SJSA1 (cell line): Measurements from ENCODE around the gene EEPD1. TPM values are rescaled to one million over a fixed set of nuclear protein-coding genes. Genes with fewer than 3 reads are reported as not detected.
"Not testable (repeated sequence)": the region's sequence is repeated elsewhere in the genome, so short reads cannot be mapped to it uniquely, and the experiment has no call there.

ENCODE experiments used
- DNase-seq, 2 experiments: peaks; one replicate each; pipeline ENCODE4 v3.0.0-alpha.2; 2015 to 2020; ENCODE audit warnings: low spot score in 2 of 2, low read depth in 1 of 2
- H3K27ac ChIP-seq: fragments of 250-450 bp; sonication (Bioruptor Pico); 2 replicates; pipeline ENCODE4 v1.5.1; 2020; ENCODE audit warnings: mild to moderate bottlenecking, moderate library complexity
- H3K27me3 ChIP-seq: fragments of 250-450 bp; sonication (Bioruptor Pico); replicated peaks from 2 replicates; pipeline ENCODE4 v1.5.1; 2020; ENCODE audit warnings: mild to moderate bottlenecking, moderate library complexity
- H3K36me3 ChIP-seq: fragments of 250-450 bp; sonication (Bioruptor Pico); 2 replicates; pipeline ENCODE4 v1.5.1; 2020; ENCODE audit warnings: mild to moderate bottlenecking
- H3K4me1 ChIP-seq: fragments of 250-450 bp; sonication (Bioruptor Pico); replicated peaks from 2 replicates; pipeline ENCODE4 v1.6.1; 2021; ENCODE audit warnings: mild to moderate bottlenecking
- H3K4me3 ChIP-seq: fragments of 250-450 bp; sonication (Bioruptor Pico); 2 replicates; pipeline ENCODE4 v1.5.1; 2020; ENCODE audit warnings: mild to moderate bottlenecking
- H3K9me3 ChIP-seq: fragments of 250-450 bp; sonication (Bioruptor Pico); replicated peaks from 2 replicates; pipeline ENCODE4 v1.5.1; 2020; ENCODE audit warnings: mild to moderate bottlenecking
- total RNA-seq: library from RNA; depleted of rRNA; stranded (reverse); fragments of >200 nt; shearing (Covaris generic); gene quantifications from 2 replicates; pipeline ENCODE4 v1.2.3, GENCODE V29; 2014

The EEPD1 gene
- total RNA-seq, 1 experiment from 2014 or later = 12.4 TPM

- H3K27ac ChIP-seq = peak overlapping the region; percentile 78; the same call in 1 of the 2 replicates
- no peak for DNase-seq
- no peak overlapping the region for H3K4me3 ChIP-seq
- H3K4me1 ChIP-seq = peaks cover 61% of the 10 kb centered on the region
- no peaks in the 10 kb centered on the region for H3K27me3 ChIP-seq
- no peaks in the 10 kb centered on the region for H3K9me3 ChIP-seq
- no peaks in the 10 kb centered on the region for H3K36me3 ChIP-seq
These were observed 34.7 kb upstream of the EEPD1 start for GRCh38 chr7:36118344-36118743.

DNA sequence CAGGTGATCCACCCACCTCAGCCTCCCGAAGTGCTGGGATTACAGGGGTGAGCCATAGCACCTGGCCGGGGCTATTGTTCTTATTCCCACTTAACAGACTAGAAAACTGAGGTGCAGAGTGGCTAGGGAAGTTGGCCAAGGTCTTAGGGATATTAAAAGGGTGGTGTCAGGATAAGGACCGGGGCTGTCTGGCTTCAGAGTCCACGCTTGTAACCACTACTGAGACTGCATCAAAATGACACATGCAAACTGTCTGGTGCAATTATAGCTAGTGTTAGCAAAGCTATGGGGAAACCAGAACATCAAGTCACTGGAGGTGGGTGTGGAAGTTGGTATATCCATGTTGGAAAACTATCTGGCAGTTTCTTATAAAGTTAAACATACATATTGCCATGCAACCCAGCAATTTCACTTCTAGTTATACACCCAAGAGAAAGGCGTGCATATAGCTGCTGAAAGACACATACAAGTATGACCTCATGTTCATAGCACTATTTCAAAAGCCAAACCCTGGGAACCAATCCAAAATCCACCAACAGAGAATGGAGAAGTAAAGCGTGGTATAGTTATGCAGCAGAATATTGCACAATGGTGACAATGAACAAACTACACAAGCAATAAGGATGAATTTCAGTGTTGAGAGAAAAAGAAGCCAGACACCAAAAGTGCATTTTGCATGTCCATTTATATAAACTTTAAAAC, 33.9 kb upstream of the EEPD1 start:
- Histone ChIP-seq H3K27ac (peak overlapping the region; percentile 30; the same call in 1 of the 2 replicates), H3K27me3 (no peaks in the 10 kb centered on the region), H3K36me3 (no peaks in the 10 kb centered on the region), H3K9me3 (no peaks in the 10 kb centered on the region), H3K4me3 (no peak overlapping the region), H3K4me1 (peaks cover 61% of the 10 kb centered on the region)
- DNase-seq = peak in 1 of 2 experiments; percentile 74

- not testable (repeated sequence) for H3K9me3 ChIP-seq, H3K27ac ChIP-seq, DNase-seq, H3K27me3 ChIP-seq, H3K36me3 ChIP-seq, H3K4me3 ChIP-seq
- H3K4me1 ChIP-seq = peaks cover 52% of the 10 kb centered on the region
These were observed 32.9 kb upstream of the EEPD1 start for GRCh38 chr7:36119983-36120646.

- DNase-seq, H3K9me3 ChIP-seq, H3K36me3 ChIP-seq, H3K27ac ChIP-seq, H3K4me3 ChIP-seq, H3K27me3 ChIP-seq: not testable (repeated sequence)
- H3K4me1 ChIP-seq = peaks cover 15% of the 10 kb centered on the region
These were observed 27.4 kb upstream of the EEPD1 start for GRCh38 chr7:36125630-36126029.

DNA sequence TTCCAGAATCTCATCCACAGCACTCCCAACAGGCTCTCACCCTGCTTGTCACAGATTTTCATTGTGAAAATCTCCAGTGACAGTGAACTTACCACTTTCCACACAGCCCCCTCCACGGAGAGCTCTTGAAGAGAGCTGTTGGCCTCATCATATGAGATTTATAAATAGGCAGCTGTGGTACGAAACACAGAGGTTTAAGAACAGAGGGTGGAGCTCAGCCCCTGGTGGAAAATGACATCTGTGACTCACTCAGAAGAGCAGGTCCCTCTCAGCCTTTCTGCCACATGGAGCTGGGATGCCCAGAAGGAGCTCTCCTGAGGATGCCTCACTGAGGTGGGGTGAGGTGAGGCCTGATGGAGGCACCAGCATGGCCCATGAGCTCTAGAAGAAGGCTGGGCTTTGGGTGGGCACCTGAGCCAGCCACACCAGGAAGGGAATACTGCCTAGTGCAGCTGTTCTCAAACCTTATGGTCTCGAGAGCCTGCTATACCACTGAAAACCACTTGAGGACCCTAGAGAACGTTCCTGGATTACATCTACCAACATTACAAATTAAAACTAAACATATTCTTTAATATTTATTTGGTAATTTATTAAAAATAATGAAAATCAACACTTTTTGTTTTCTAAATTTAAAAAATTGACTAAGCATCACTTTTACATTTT, 25.8 kb upstream of the EEPD1 start:
- no peaks in the 10 kb centered on the region for H3K27me3 ChIP-seq

GRCh38 chr7:36128448-36129047, 24.5 kb upstream of the EEPD1 start:
- H3K36me3 ChIP-seq = no peaks in the 10 kb centered on the region
- peak overlapping the region; percentile 86 for H3K27ac ChIP-seq
- no peaks in the 10 kb centered on the region for H3K9me3 ChIP-seq
- no peaks in the 10 kb centered on the region for H3K27me3 ChIP-seq
- peaks cover 19% of the 10 kb centered on the region for H3K4me1 ChIP-seq
- peak overlapping the region; percentile 14; the same call in 1 of the 2 replicates for H3K4me3 ChIP-seq
- peak; percentile 87 to 90 for DNase-seq

More for the DNA sequence above, 25.8 kb upstream of the EEPD1 start:
- H3K36me3 ChIP-seq = no peaks in the 10 kb centered on the region
- H3K4me3 ChIP-seq = no peak overlapping the region
- H3K9me3 ChIP-seq = no peaks in the 10 kb centered on the region
- peak in 1 of 2 experiments; percentile 19 for DNase-seq
- H3K4me1 ChIP-seq = peaks cover 19% of the 10 kb centered on the region
- no peak overlapping the region for H3K27ac ChIP-seq

DNA sequence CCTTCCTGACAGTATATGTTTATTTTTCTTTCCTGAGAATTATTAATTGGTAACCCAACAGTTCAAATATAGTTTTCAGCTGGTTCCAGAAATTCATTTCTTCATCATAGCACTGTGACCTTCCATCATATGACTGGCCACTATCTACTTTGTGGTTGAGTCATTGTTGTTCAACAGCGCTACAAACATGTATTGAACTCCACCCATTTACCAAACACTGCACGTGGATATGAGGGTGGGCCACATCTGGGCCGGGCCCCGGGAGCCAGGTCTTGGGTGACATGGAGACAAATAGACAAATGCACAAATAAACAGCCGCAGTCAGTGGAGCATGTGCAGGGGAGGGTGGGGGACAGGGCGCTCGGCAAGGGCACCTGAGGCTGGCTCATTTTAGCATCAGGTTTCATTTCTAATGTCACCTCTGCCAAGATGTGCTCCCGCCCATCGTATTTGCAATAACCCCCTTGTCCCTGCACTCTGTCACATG, 24.0 kb upstream of the EEPD1 start:
- Histone ChIP-seq H3K36me3 (no peaks in the 10 kb centered on the region), H3K27me3 (no peaks in the 10 kb centered on the region), H3K4me1 (peaks cover 19% of the 10 kb centered on the region), H3K4me3 (peak overlapping the region; percentile 14; the same call in 1 of the 2 replicates), H3K9me3 (no peaks in the 10 kb centered on the region), H3K27ac (peak overlapping the region; percentile 86)
- no peak for DNase-seq

DNA sequence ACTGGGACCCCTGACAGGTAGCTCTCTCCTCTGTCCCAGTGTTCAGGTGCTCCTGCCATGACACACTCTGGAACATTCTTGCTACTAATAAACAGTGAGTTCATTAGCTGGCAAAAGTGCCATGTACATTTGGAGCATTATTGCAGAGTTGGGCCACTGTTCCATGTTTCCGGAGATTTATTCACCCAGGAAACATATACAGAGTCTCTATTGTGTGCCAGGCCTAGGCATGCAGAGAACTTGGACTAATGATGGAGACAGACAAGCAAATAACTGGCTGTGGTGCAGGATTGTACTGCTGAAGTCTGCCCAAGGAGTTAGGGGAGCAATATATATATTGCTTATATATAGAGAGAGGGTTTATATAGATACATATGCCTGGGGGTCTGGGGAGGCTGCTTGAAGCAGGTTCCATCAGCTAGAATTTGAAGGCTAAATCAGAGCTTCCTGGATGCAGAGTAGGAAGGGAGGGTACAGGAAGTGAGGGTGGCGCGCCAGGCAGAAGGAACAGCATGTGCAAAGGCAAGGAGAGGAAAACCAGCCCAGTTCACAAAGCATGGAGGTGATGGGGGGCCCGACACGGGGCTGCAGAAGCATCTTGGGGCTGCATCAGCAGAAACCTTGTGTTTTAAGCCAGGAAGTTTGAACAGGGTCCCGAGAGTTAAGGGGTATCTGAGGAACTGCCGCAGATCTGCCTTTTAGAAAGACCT, 22.7 kb upstream of the EEPD1 start:
- Histone ChIP-seq H3K9me3 (no peaks in the 10 kb centered on the region), H3K4me1 (peaks cover 19% of the 10 kb centered on the region), H3K36me3 (no peaks in the 10 kb centered on the region), H3K27me3 (no peaks in the 10 kb centered on the region), H3K4me3 (no peak overlapping the region), H3K27ac (no peak overlapping the region)
- DNase-seq = no peak

GRCh38 chr7:36131026-36131425, 22.0 kb upstream of the EEPD1 start:
- Histone ChIP-seq H3K27ac (no peak overlapping the region), H3K36me3 (no peaks in the 10 kb centered on the region), H3K27me3 (no peaks in the 10 kb centered on the region), H3K9me3 (no peaks in the 10 kb centered on the region), H3K4me1 (peaks cover 19% of the 10 kb centered on the region), H3K4me3 (no peak overlapping the region)
- peak in 1 of 2 experiments; percentile 3 for DNase-seq

GRCh38 chr7:36131499-36131898, 21.6 kb upstream of the EEPD1 start:
- Histone ChIP-seq H3K4me1 (peaks cover 19% of the 10 kb centered on the region), H3K4me3 (no peak overlapping the region), H3K36me3 (no peaks in the 10 kb centered on the region), H3K9me3 (no peaks in the 10 kb centered on the region), H3K27me3 (no peaks in the 10 kb centered on the region), H3K27ac (no peak overlapping the region)
- no peak for DNase-seq

DNA sequence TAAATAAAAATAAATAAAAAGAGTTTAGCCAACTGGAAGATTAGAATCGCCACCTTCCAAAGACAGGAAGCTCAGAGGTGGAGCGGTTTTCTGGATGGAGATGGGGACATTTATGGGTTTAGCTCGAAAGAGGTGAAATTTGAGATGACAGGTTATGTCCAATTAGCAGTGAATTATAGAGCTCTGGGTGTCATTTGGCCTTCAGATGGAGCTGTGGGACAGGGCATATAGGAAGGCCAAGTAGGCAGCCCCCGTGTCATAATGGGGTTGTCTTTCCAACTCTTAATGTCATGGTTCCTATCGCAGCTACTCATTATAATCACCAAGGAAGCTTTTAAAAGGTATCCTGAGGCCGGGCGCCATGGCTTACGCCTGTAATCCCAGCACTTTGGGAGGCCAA, 21.0 kb upstream of the EEPD1 start:
- Histone ChIP-seq H3K4me1 (peaks cover 19% of the 10 kb centered on the region), H3K27ac (no peak overlapping the region), H3K4me3 (no peak overlapping the region), H3K9me3 (no peaks in the 10 kb centered on the region), H3K27me3 (no peaks in the 10 kb centered on the region), H3K36me3 (no peaks in the 10 kb centered on the region)
- no peak for DNase-seq

GRCh38 chr7:36135700-36136099, 17.4 kb upstream of the EEPD1 start:
- Histone ChIP-seq H3K4me3 (no peak overlapping the region), H3K36me3 (no peaks in the 10 kb centered on the region), H3K9me3 (no peaks in the 10 kb centered on the region)

DNA sequence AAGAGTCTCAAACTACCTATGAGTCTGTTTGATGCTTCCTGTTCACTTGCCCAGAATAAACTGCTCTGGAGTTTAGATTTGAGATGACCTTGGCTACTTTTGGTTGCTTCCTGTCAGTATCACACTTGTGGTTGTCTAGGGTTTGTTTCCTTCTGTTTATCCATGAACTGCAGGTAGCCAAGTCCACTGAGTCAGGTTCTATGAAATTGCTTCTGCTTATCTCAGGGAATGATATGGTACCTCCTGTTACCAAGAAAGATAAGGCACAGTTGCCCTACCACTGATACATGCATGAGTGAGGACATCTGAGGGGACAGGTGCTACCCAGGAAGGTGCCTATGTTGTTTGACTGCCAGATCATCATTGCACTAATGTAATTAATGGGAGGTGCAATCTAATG, 15.8 kb upstream of the EEPD1 start:
- no peak for DNase-seq
- H3K27ac ChIP-seq = no peak overlapping the region
- no peaks in the 10 kb centered on the region for H3K27me3 ChIP-seq
- no peaks in the 10 kb centered on the region for H3K4me1 ChIP-seq
- no peaks in the 10 kb centered on the region for H3K9me3 ChIP-seq
- no peak overlapping the region for H3K4me3 ChIP-seq
- no peaks in the 10 kb centered on the region for H3K36me3 ChIP-seq

More at GRCh38 chr7:36135700-36136099, 17.4 kb upstream of the EEPD1 start:
- H3K27ac ChIP-seq = no peak overlapping the region
- peaks cover 4% of the 10 kb centered on the region for H3K4me1 ChIP-seq
- H3K27me3 ChIP-seq = no peaks in the 10 kb centered on the region
- DNase-seq = no peak
